CD4-positive, alpha-beta T cell (primary cell): ENCODE data around the gene RIPOR3. TPM values are rescaled to one million over a fixed set of nuclear protein-coding genes. Genes with fewer than 3 reads are reported as not detected.

Source experiments
- ATAC-seq: fragments of 200-7000 bp; cut with Tn5 transposase; one replicate; pipeline ENCODE4 v1.10.0; 2022; ENCODE audit warnings: mild to moderate bottlenecking; ENCODE audit not compliant: poor library complexity
- CTCF ChIA-PET: fragments of 350-600 bp; sonication (Branson Sonifier 250); formaldehyde crosslinking; loops from one replicate; lab custom pipeline; 2021; ENCODE audit warnings: antibody characterized with exemption, inconsistent platforms; lab: Charles Lee
- POLR2A ChIA-PET: fragments of 350-600 bp; sonication (Branson Sonifier 250); formaldehyde crosslinking; loops from one replicate; lab custom pipeline; 2021; ENCODE audit warnings: antibody characterized with exemption, inconsistent platforms; lab: Charles Lee
- DNase-seq, 14 experiments: peaks; one replicate each; pipeline ENCODE4 v3.0.0-alpha.2; 2013 to 2020; ENCODE audit warnings: mixed read lengths in 2 of 14
- H3K27ac ChIP-seq, 2 donors: one replicate each; pipeline versions ENCODE4 v1.5.1 to v1.7.0; 2013; ENCODE audit warnings: low read length in 2 of 2, low read depth in 1 of 2, mild to moderate bottlenecking in 1 of 2
- H3K27me3 ChIP-seq, 2 experiments: 1 replicate in 1 of 2; 2 replicates in 1 of 2; pipeline versions ENCODE4 v1.6.1 to v1.7.0; 2013; ENCODE audit warnings: low read length in 2 of 2, control low read depth in 1 of 2, mild to moderate bottlenecking in 1 of 2, moderate library complexity in 1 of 2; ENCODE audit not compliant: insufficient read depth in 2 of 2, control insufficient read depth in 1 of 2
- H3K36me3 ChIP-seq: one replicate; pipeline ENCODE4 v1.6.1; 2013; ENCODE audit warnings: low read length, control low read depth; ENCODE audit not compliant: insufficient read depth
- H3K4me1 ChIP-seq: one replicate; pipeline ENCODE4 v1.6.1; 2013; ENCODE audit warnings: low read length, control low read depth; ENCODE audit not compliant: insufficient read depth
- H3K4me3 ChIP-seq: one replicate; pipeline ENCODE4 v1.5.1; 2013; ENCODE audit warnings: mild to moderate bottlenecking, low read length, moderate library complexity
- H3K9me3 ChIP-seq, 2 experiments: 1 replicate in 1 of 2; 2 replicates in 1 of 2; pipeline versions ENCODE4 v1.6.1 to v1.7.0; 2013; ENCODE audit warnings: low read length in 2 of 2, mild to moderate bottlenecking in 2 of 2, control low read depth in 1 of 2, moderate library complexity in 1 of 2; ENCODE audit not compliant: control insufficient read depth in 1 of 2, insufficient read depth in 1 of 2
- H3K27ac Mint-ChIP-seq: one replicate; pipeline ENCODE4 v1.8.0; 2020; ENCODE audit warnings: mixed read lengths
- H3K27me3 Mint-ChIP-seq: one replicate; pipeline ENCODE4 v1.8.0; 2021; ENCODE audit warnings: mixed read lengths
- H3K36me3 Mint-ChIP-seq: one replicate; pipeline ENCODE4 v1.8.0; 2021; ENCODE audit warnings: low read depth, mixed read lengths
- H3K4me1 Mint-ChIP-seq: one replicate; pipeline ENCODE4 v1.8.0; 2021; ENCODE audit warnings: low read depth, mixed read lengths
- H3K4me3 Mint-ChIP-seq: one replicate; pipeline ENCODE4 v1.8.0; 2020; ENCODE audit warnings: mild to moderate bottlenecking, mixed read lengths
- H3K9me3 Mint-ChIP-seq: one replicate; pipeline ENCODE4 v1.8.0; 2020; ENCODE audit warnings: mixed read lengths
- CTCF ChIP-seq: fragments of 200-600 bp; IDR thresholded peaks from one replicate; pipeline ENCODE4 v1.8.0; 2022; ENCODE audit warnings: antibody characterized with exemption, mild to moderate bottlenecking
- intact Hi-C, 2 experiments: fragments of 100-400 bp; cut with DNase I in 1 of 2; cut with micrococcal nuclease in 1 of 2; formaldehyde crosslinking; loops; one replicate each; pipeline versions ENCODE4 v1.15.1 to v1.9.0; 2023 to 2025; cut with DNase I, micrococcal nuclease
- total RNA-seq, 174 experiments: library from RNA in 2 of 174; stranded (reverse) in 2 of 174; gene quantifications; one replicate each; pipeline ENCODE4 v1.2.3 and lab custom pipeline; 2021 to 2026

Gene RIPOR3
- total RNA-seq, 2 experiments from 2014 or later, result not detected

DNA sequence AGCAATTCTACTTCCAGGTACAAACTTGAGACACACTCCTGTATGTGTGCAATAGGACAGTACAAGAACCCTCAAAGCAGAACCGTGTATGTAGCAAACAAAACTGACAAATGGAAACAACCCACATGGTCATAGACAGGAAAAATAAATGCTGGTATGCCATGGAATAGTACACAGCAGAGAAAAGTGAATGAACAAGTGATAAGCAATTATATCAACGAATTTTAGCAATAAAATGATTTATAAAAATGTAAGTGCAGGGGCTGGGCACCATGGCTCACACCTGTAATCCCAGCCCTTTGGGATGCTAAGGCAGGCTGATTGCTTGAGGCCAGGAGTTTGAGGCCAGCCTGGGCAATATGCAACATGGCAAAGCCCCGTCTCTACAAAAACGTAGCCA lies 9.3 kb downstream of the RIPOR3 start:
- H3K27ac Mint-ChIP-seq, result no peak overlapping the region
- ChIA-PET POLR2A (no interaction called here), CTCF (no interaction called here)
- no peak overlapping the region for H3K27ac ChIP-seq
- no peaks in the 10 kb centered on the region for H3K27me3 ChIP-seq
- no peak overlapping the region for H3K4me3 Mint-ChIP-seq
- DNase-seq, result no peak
- no peak for TF ChIP-seq CTCF
- no peaks in the 10 kb centered on the region for H3K9me3 ChIP-seq
- intact Hi-C loops, result no loop called here
- H3K9me3 Mint-ChIP-seq, result no peaks in the 10 kb centered on the region
- no peaks in the 10 kb centered on the region for H3K4me1 ChIP-seq
- H3K4me1 Mint-ChIP-seq, result no peaks in the 10 kb centered on the region
- H3K36me3 ChIP-seq, result no peaks in the 10 kb centered on the region
- peaks cover 9% of the 10 kb centered on the region for H3K27me3 Mint-ChIP-seq
- H3K4me3 ChIP-seq, result no peak overlapping the region
- no peak for ATAC-seq
- H3K36me3 Mint-ChIP-seq, result no peaks in the 10 kb centered on the region

DNA sequence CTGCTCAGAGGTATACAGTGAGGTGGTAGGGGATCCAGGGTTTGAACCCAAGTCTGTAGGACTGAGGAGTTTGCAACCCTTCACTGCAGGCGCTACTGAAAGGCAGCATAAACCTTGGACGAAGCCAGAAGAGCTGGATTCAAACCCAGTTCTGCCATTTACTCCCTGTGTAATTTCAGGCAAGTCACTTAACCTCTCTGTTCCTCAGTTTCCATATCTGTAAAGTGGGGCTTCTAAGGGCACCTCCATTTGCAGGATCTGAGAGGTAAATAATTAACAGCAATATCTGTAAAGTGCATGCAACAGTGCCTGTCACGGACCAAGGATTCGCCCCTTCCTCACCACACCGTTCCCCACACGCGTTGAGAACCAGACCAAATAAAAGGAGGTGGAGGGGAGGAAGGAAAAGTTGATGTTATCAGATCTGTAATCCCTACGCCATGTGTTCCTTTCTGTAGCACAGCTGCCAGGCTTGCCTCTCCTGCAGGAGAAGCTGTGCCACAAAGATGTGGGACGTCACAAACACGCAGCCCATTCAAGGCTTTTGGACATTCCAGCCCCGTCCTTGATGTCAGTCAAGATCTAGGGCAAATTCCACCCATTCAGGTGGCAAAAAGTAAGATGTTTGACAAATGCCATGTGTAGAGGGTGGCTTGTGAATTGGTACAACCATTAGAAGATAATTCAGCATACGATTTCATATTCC lies 9.8 kb downstream of the RIPOR3 start:
- DNase-seq, result no peak
- CTCF ChIA-PET, result no interaction called here
- intact Hi-C loops, result no loop called here
- H3K27me3 ChIP-seq, result no peaks in the 10 kb centered on the region
- H3K9me3 Mint-ChIP-seq, result no peaks in the 10 kb centered on the region
- no peak overlapping the region for H3K4me3 Mint-ChIP-seq
- peaks cover 5% of the 10 kb centered on the region for H3K27me3 Mint-ChIP-seq
- no peaks in the 10 kb centered on the region for H3K36me3 ChIP-seq
- no peak overlapping the region for H3K4me3 ChIP-seq
- no peak for ATAC-seq
- no peaks in the 10 kb centered on the region for H3K9me3 ChIP-seq
- H3K4me1 Mint-ChIP-seq, result no peaks in the 10 kb centered on the region
- H3K36me3 Mint-ChIP-seq, result no peaks in the 10 kb centered on the region
- POLR2A ChIA-PET, result no interaction called here
- TF ChIP-seq CTCF, result no peak
- H3K27ac Mint-ChIP-seq, result no peak overlapping the region
- H3K27ac ChIP-seq, result no peak overlapping the region
- H3K4me1 ChIP-seq, result no peaks in the 10 kb centered on the region

- no peak for ATAC-seq
- Histone ChIP-seq H3K9me3 (no peaks in the 10 kb centered on the region), H3K4me3 (no peak overlapping the region), H3K27me3 (no peaks in the 10 kb centered on the region), H3K36me3 (no peaks in the 10 kb centered on the region), H3K27ac (no peak overlapping the region), H3K4me1 (no peaks in the 10 kb centered on the region)
- Mint-ChIP-seq H3K27me3 (peaks cover 5% of the 10 kb centered on the region), H3K9me3 (no peaks in the 10 kb centered on the region), H3K4me3 (no peak overlapping the region), H3K36me3 (no peaks in the 10 kb centered on the region), H3K27ac (no peak overlapping the region), H3K4me1 (no peaks in the 10 kb centered on the region)
- DNase-seq, result no peak
- POLR2A ChIA-PET, result no interaction called here
- intact Hi-C loops, result no loop called here
- CTCF ChIA-PET, result no interaction called here
- TF ChIP-seq CTCF, result no peak
Observed at GRCh38 chr20:50680105-50680960, 11.0 kb downstream of the RIPOR3 start.
